K562 (cell line): ENCODE data around the gene SBK3. TPM values are rescaled to one million over a fixed set of nuclear protein-coding genes. Genes with fewer than 3 reads are reported as not detected.
A peak's percentile ranks its signal among the peaks of the same experiment; 100 is the strongest.

ENCODE experiments used
- ATAC-seq: fragments of 200-7000 bp; cut with Tn5 transposase; 3 replicates; pipeline ENCODE4 v1.9.1; 2020; ENCODE audit warnings: moderate library complexity
- BruUV-seq: library from RNA; stranded (reverse); fragments of 400-500 nt; replicated peaks from 2 replicates; lab custom pipeline; 2021; lab: Mats Ljungman, UMichigan
- CTCF ChIA-PET: fragments of 300-600 bp; formaldehyde crosslinking; extraction: SDS; loops from one replicate; lab custom pipeline; 2021; ENCODE audit warnings: low intra/inter-chr PET ratio; lab: Yijun Ruan, JAX
- POLR2A ChIA-PET: fragments of 300-600, 350-650 bp; sonication (Branson Sonifier 250); formaldehyde crosslinking; extraction: SDS; loops from one replicate; lab custom pipeline; 2021; ENCODE audit warnings: antibody characterized with exemption, inconsistent platforms; lab: Yijun Ruan, JAX
- DNase-seq, 4 experiments: peaks; one replicate each; pipeline versions ENCODE4 v3.0.0 to v3.0.0-alpha.2; 2011 to 2018; ENCODE audit warnings: low spot score in 3 of 4, mixed read lengths in 3 of 4; ENCODE audit errors: extremely low read depth in 1 of 4
- FAIRE-seq: peaks from 2 replicates; lab custom pipeline; 2011; peaks lifted over from hg19 to GRCh38; lab: Jason Lieb, UNC
- H2AFZ ChIP-seq: 2 replicates; pipeline ENCODE4 v1.6.0; 2011; ENCODE audit warnings: low read depth, low read length, control low read depth, inconsistent platforms
- H3K27ac ChIP-seq: fragments of 200-600 bp; 3 replicates; pipeline ENCODE4 v1.8.0; 2011; ENCODE audit warnings: low read depth, mild to moderate bottlenecking, control low read depth, inconsistent platforms, low read length, moderate library complexity, mixed read lengths; ENCODE audit errors: extremely low read depth
- H3K27me3 ChIP-seq, 2 experiments: fragments of 300-600 bp in 1 of 2; 2 replicates in 1 of 2; 3 replicates in 1 of 2; pipeline versions ENCODE4 v1.6.0 to v1.8.0; 2011; ENCODE audit warnings: inconsistent platforms in 2 of 2, low read length in 2 of 2, mild to moderate bottlenecking in 1 of 2, mixed read lengths in 1 of 2, moderate library complexity in 1 of 2; ENCODE audit not compliant: control insufficient read depth in 2 of 2, insufficient read depth in 2 of 2
- H3K36me3 ChIP-seq: fragments of 300-600 bp; 3 replicates; pipeline ENCODE4 v1.8.0; 2011; ENCODE audit warnings: mild to moderate bottlenecking, low read length, inconsistent platforms; ENCODE audit not compliant: control insufficient read depth, insufficient read depth
- H3K4me1 ChIP-seq, 2 experiments: fragments of 200-600 bp in 1 of 2; replicated peaks in 1 of 2; 2 replicates in 1 of 2; 3 replicates in 1 of 2; pipeline versions ENCODE4 v1.5.1 to v1.8.0; 2011; ENCODE audit warnings: inconsistent platforms in 2 of 2, low read length in 2 of 2, mild to moderate bottlenecking in 1 of 2, mixed read lengths in 1 of 2, moderate library complexity in 1 of 2; ENCODE audit not compliant: control insufficient read depth in 2 of 2, insufficient read depth in 2 of 2
- H3K4me2 ChIP-seq: 2 replicates; pipeline ENCODE4 v1.6.1; 2011; ENCODE audit warnings: low read length, control low read depth, inconsistent platforms, mixed read lengths; ENCODE audit not compliant: insufficient read depth
- H3K4me3 ChIP-seq: fragments of 200-600 bp; sonication (generic), shearing (Covaris generic); 2 replicates; pipeline ENCODE4 v1.5.1; 2016; ENCODE audit warnings: control low read depth, inconsistent platforms
- H3K79me2 ChIP-seq: fragments of 200-600 bp; 3 replicates; pipeline ENCODE4 v1.8.0; 2011; ENCODE audit warnings: low read length, inconsistent platforms; ENCODE audit not compliant: control insufficient read depth, insufficient read depth
- H3K9ac ChIP-seq, 2 experiments: 2 replicates each; pipeline versions ENCODE4 v1.6.0 to v1.6.1; 2011; ENCODE audit warnings: low read depth in 2 of 2, low read length in 2 of 2, control low read depth in 1 of 2, inconsistent platforms in 1 of 2, mild to moderate bottlenecking in 1 of 2, mixed read lengths in 1 of 2; ENCODE audit not compliant: insufficient read depth in 1 of 2
- H3K9me1 ChIP-seq: one replicate; pipeline ENCODE4 v1.6.0; 2011; ENCODE audit warnings: inconsistent platforms, mild to moderate bottlenecking, low read length, moderate library complexity; ENCODE audit not compliant: control insufficient read depth, insufficient read depth
- H3K9me3 ChIP-seq: replicated peaks from 2 replicates; pipeline ENCODE4 v1.5.1; 2011; ENCODE audit warnings: low read depth, low read length, inconsistent platforms; ENCODE audit not compliant: control insufficient read depth, insufficient read depth
- H4K20me1 ChIP-seq: replicated peaks from 2 replicates; pipeline ENCODE4 v1.6.1; 2011; ENCODE audit warnings: low read length, inconsistent platforms, mixed read lengths; ENCODE audit not compliant: control insufficient read depth, insufficient read depth
- CBFA2T2 ChIP-seq: fragments of 450-650 bp; conservative IDR thresholded peaks from 2 replicates; pipeline ENCODE4 v1.6.1; 2017; ENCODE audit warnings: mild to moderate bottlenecking
- CBFA2T3 ChIP-seq: fragments of 450-650 bp; IDR thresholded peaks from 2 replicates; pipeline ENCODE4 v1.6.1; 2017
- ELF1 ChIP-seq: fragments of 200-800 bp; sonication (Bioruptor generic); IDR thresholded peaks from 2 replicates; pipeline ENCODE4 v1.6.1; 2016; ENCODE audit warnings: missing genetic modification characterization, missing compliant biosample characterization
- ELK3 ChIP-seq: fragments of 450-650 bp; formaldehyde crosslinking; IDR thresholded peaks from 2 replicates; pipeline ENCODE4 v1.4.0; 2020; ENCODE audit warnings: mild to moderate bottlenecking
- JUNB ChIP-seq: fragments of 450-650 bp; formaldehyde crosslinking; conservative IDR thresholded peaks from 2 replicates; pipeline ENCODE4 v1.4.0; 2020; ENCODE audit warnings: mild to moderate bottlenecking
- MEIS2 ChIP-seq: fragments of 450-650 bp; IDR thresholded peaks from 2 replicates; pipeline ENCODE4 v1.6.1; 2014; ENCODE audit warnings: mild to moderate bottlenecking; ENCODE audit not compliant: partially characterized antibody
- PRDM10 ChIP-seq: fragments of 450-650 bp; IDR thresholded peaks from 2 replicates; pipeline ENCODE4 v1.6.1; 2018; ENCODE audit not compliant: partially characterized antibody
- SMAD1 ChIP-seq: fragments of 150-350 bp; IDR thresholded peaks from 2 replicates; pipeline ENCODE4 v1.6.1; 2014; ENCODE audit warnings: low read length, low read depth; ENCODE audit not compliant: partially characterized antibody
- TCF3 ChIP-seq: sonication (generic); formaldehyde crosslinking; IDR thresholded peaks from 2 replicates; pipeline ENCODE4 v1.4.0; 2020; ENCODE audit warnings: mild to moderate bottlenecking, missing genetic modification reagents
- TRIM24 ChIP-seq, 2 experiments: fragments of 450-650 bp; IDR thresholded peaks; 2 replicates each; pipeline ENCODE4 v1.6.1; 2016
- ZFP30 ChIP-seq: fragments of 250-450 bp; sonication (Bioruptor Pico); IDR thresholded peaks from 2 replicates; pipeline ENCODE4 v1.8.0; 2022; ENCODE audit warnings: moderate library complexity, mild to moderate bottlenecking, inconsistent platforms, borderline replicate concordance
- ZNF263 ChIP-seq: sonication (generic); formaldehyde crosslinking; IDR thresholded peaks from 2 replicates; pipeline ENCODE4 v1.8.0; 2022; ENCODE audit warnings: mild to moderate bottlenecking, missing genetic modification reagents, borderline replicate concordance
- ZNF408 ChIP-seq: fragments of 250-450 bp; sonication (Bioruptor Pico); IDR thresholded peaks from 2 replicates; pipeline ENCODE4 v1.4.0; 2020; ENCODE audit warnings: low read depth, mild to moderate bottlenecking, moderate library complexity
- WGBS: fragments of 100-300 bp; shearing (Covaris generic); methylation state at CpG from one replicate; pipeline ENCODE4 v1.1.6; 2016; ENCODE audit warnings: low coverage, mixed read lengths; ENCODE audit not compliant: insufficient coverage; ENCODE audit errors: missing lambda C conversion rate; 5-methylcytosine and 5-hydroxymethylcytosine counted together
- in situ Hi-C: fragments of 300-500 bp; cut with MboI; formaldehyde crosslinking; loops from 4 replicates; pipeline ENCODE4 v1.15.0; 2018; ENCODE audit warnings: inconsistent platforms, mixed read lengths
- intact Hi-C: fragments of 100-400 bp; cut with micrococcal nuclease; formaldehyde crosslinking; loops from 2 replicates; pipeline ENCODE4 v1.14.2; 2022
- polyA plus RNA-seq, 8 experiments: library from polyadenylated mRNA; depleted of rRNA in 4 of 8; stranded (reverse) in 5 of 8; unstranded in 3 of 8; fragments of >200 nt; fragmentation: Nextera tagmentation in 2 of 8; fragmentation: Illumina TruSeq in 1 of 8; extraction: Ambion mirVana in 2 of 8; extraction: Trizol in 1 of 8; gene quantifications; 2 replicates each; pipeline versions ENCODE4 v1.2.1 to v1.2.3, GENCODE V29; 2011 to 2014; ENCODE audit warnings: inconsistent platforms in 1 of 8, missing spikeins in 1 of 8
- total RNA-seq, 7 experiments: library from RNA; depleted of rRNA in 6 of 7; stranded (reverse); fragments of >200 nt in 6 of 7; fragmentation: Illumina TruSeq in 2 of 7; extraction: Trizol in 2 of 7; gene quantifications; 2 replicates each; pipeline versions ENCODE4 v1.2.1 to v1.2.3, GENCODE V29; 2011 to 2021; ENCODE audit warnings: low replicate concordance in 1 of 7

The SBK3 gene
- total and polyA plus RNA-seq, 9 of the 15 experiments (the other 6 are each of a cell fraction or from before 2014, with no cell fraction given): 0.11 to 0.43 (median 0.13) TPM; not detected in 6

- TF ChIP-seq ZNF408 (CRISPR knock-in tag): no peak
- TF ChIP-seq JUNB (CRISPR knock-in tag): no peak
- peak; percentile 5 for TF ChIP-seq MEIS2
- TF ChIP-seq ELF1 (tag): no peak
- TF ChIP-seq SMAD1: no peak
- no peak for TF ChIP-seq TCF3
- TF ChIP-seq CBFA2T2: peak; percentile 67
- no peak for TF ChIP-seq PRDM10
- peak; percentile 62 for TF ChIP-seq CBFA2T3
- no peak for TF ChIP-seq ZFP30 (CRISPR knock-in tag)
- TF ChIP-seq ZNF263: peak; percentile 77
- TF ChIP-seq ELK3 (CRISPR knock-in tag): no peak
- TF ChIP-seq TRIM24 (IDR thresholded peaks at IDR 0.05): 0 out of 4 replicates have a peak, but pooled peaks of 1 of the 2 experiments have one; percentile 15
- TF ChIP-seq, all 486 proteins: peak for 5
- BruUV-seq: no TSS peak
- DNase-seq (no peak), FAIRE-seq (no peak), ATAC-seq (no peak)
- Histone ChIP-seq H3K4me2 (no peak overlapping the region), H3K4me1 (peaks cover 16 to 55% of the 10 kb centered on the region in 2 experiments), H3K36me3 (no peaks in the 10 kb centered on the region), H3K4me3 (no peak overlapping the region), H2AFZ (no peak overlapping the region), H3K9me1 (peaks cover 4% of the 10 kb centered on the region), H4K20me1 (no peaks in the 10 kb centered on the region), H3K9me3 (no peaks in the 10 kb centered on the region), H3K79me2 (no peaks in the 10 kb centered on the region), H3K27ac (no peak overlapping the region), H3K27me3 (no peaks in the 10 kb centered on the region), H3K9ac (peak overlapping the region in 1 of 2 experiments; percentile 50; a peak in 1 of 4 replicates)
- ChIA-PET CTCF (no interaction called here), POLR2A (interaction anchor here (0.6 kb wide), 1 partner anchor 11 kb away, joined by 3 read pairs; no protein-coding TSS in a partner anchor)
- in situ Hi-C loops: no loop called here
- WGBS: 37% methylated on average over 8 of the region's 10 CpGs
- intact Hi-C loops: no loop called here
These were observed 4.7 kb downstream of the SBK3 start for GRCh38 chr19:55540619-55541018.
